PC-9 (cell line): Measurements from ENCODE around the gene SLC36A4. TPM values are rescaled to one million over a fixed set of nuclear protein-coding genes. Genes with fewer than 3 reads are reported as not detected.

Source experiments
- BruUV-seq: library from RNA; stranded (reverse); fragments of 400-500 nt; replicated peaks from 2 replicates; lab custom pipeline; 2021; lab: Mats Ljungman, UMichigan
- CTCF ChIA-PET: fragments of 300-600 bp; sonication (Branson Sonifier 250); formaldehyde crosslinking; loops from one replicate; lab custom pipeline; 2022; ENCODE audit warnings: antibody characterized with exemption; lab: Charles Lee
- POLR2A ChIA-PET: fragments of 300-600 bp; sonication (Branson Sonifier 250); formaldehyde crosslinking; loops from one replicate; lab custom pipeline; 2022; ENCODE audit warnings: antibody characterized with exemption; ENCODE audit not compliant: unreplicated experiment; lab: Charles Lee
- DNase-seq, 2 experiments: peaks; one replicate each; pipeline versions ENCODE4 v3.0.0 to v3.0.0-alpha.2; 2015 to 2022; ENCODE audit warnings: mixed read lengths in 1 of 2
- H2AFZ ChIP-seq: fragments of 200-600 bp; sonication (generic); 2 replicates; pipeline ENCODE4 v1.8.1; 2017; ENCODE audit warnings: antibody characterized with exemption
- H3F3A ChIP-seq: fragments of 200-600 bp; sonication (generic); 2 replicates; pipeline ENCODE4 v1.8.1; 2017; ENCODE audit warnings: antibody characterized with exemption, mild to moderate bottlenecking, low read depth; ENCODE audit not compliant: insufficient read depth
- H3K27ac ChIP-seq: fragments of 200-600 bp; sonication (generic); 2 replicates; pipeline ENCODE4 v1.6.1; 2016; ENCODE audit warnings: mixed run types
- H3K27me3 ChIP-seq: fragments of 200-600 bp; sonication (generic); 2 replicates; pipeline ENCODE4 v1.6.1; 2016; ENCODE audit warnings: low read depth, mixed run types; ENCODE audit not compliant: insufficient read depth
- H3K36me3 ChIP-seq: fragments of 200-600 bp; sonication (generic); 2 replicates; pipeline ENCODE4 v1.6.1; 2016; ENCODE audit warnings: low read depth, mixed run types
- H3K4me1 ChIP-seq: fragments of 200-600 bp; sonication (generic); replicated peaks from 2 replicates; pipeline ENCODE4 v1.6.1; 2016; ENCODE audit warnings: mixed run types; ENCODE audit not compliant: insufficient read depth
- H3K4me2 ChIP-seq: fragments of 200-600 bp; sonication (generic); 2 replicates; pipeline ENCODE4 v1.6.1; 2017; ENCODE audit warnings: mixed run types
- H3K4me3 ChIP-seq: fragments of 200-600 bp; sonication (generic); 2 replicates; pipeline ENCODE4 v1.6.1; 2016; ENCODE audit warnings: mixed run types
- H3K79me2 ChIP-seq: fragments of 200-600 bp; sonication (generic); 2 replicates; pipeline ENCODE4 v1.6.1; 2017; ENCODE audit warnings: low read depth, mixed run types
- H3K9me2 ChIP-seq: fragments of 200-600 bp; sonication (generic); 2 replicates; pipeline ENCODE4 v1.8.1; 2017; ENCODE audit warnings: mild to moderate bottlenecking; ENCODE audit not compliant: insufficient read depth
- H3K9me3 ChIP-seq: fragments of 200-600 bp; sonication (generic); 2 replicates; pipeline ENCODE4 v1.8.1; 2016; ENCODE audit warnings: low read depth; ENCODE audit not compliant: insufficient read depth
- H4K20me1 ChIP-seq: fragments of 200-600 bp; sonication (generic); 2 replicates; pipeline ENCODE4 v1.8.1; 2017; ENCODE audit not compliant: insufficient read depth
- EZH2 ChIP-seq: fragments of 200-600 bp; sonication (generic); IDR thresholded peaks from 2 replicates; pipeline ENCODE4 v1.8.0; 2017; ENCODE audit warnings: antibody characterized with exemption, low read depth
- intact Hi-C: fragments of 100-400 bp; cut with micrococcal nuclease; formaldehyde crosslinking; loops from one replicate; pipeline ENCODE4 v1.10.0; 2022; ENCODE audit not compliant: unreplicated experiment
- total RNA-seq: library from RNA; stranded (reverse); gene quantifications from 2 replicates; pipeline ENCODE4 v1.2.3, GENCODE V29; 2021
- TF ChIP-seq, protein P1 (sequence below): fragments of 200-600 bp; sonication (generic); conservative IDR thresholded peaks from 2 replicates; pipeline ENCODE4 v1.6.1; 2017; ENCODE audit warnings: mixed run types, antibody characterized with exemption, mild to moderate bottlenecking, moderate library complexity

Gene SLC36A4
- total RNA-seq, 1 experiment from 2014 or later: 17.7 TPM

GRCh38 chr11:93169950-93170561 is 27.7 kb downstream of the SLC36A4 start:
- H3K27me3 ChIP-seq: no peaks in the 10 kb centered on the region
- H3K79me2 ChIP-seq: no peaks in the 10 kb centered on the region
- CTCF ChIA-PET: interaction anchor here (0.6 kb wide), 1 partner anchor 321 kb away, joined by 3 read pairs; no protein-coding TSS in a partner anchor
- intact Hi-C loops: loop anchor here (2.0 kb wide), 1 partner anchor 227 kb away; no protein-coding TSS in a partner anchor
- no peak overlapping the region for H3K27ac ChIP-seq
- H2AFZ ChIP-seq: no peak overlapping the region
- no peaks in the 10 kb centered on the region for H3K9me3 ChIP-seq
- no peaks in the 10 kb centered on the region for H3K4me1 ChIP-seq
- POLR2A ChIA-PET: no interaction called here
- TF ChIP-seq EZH2: no peak
- TF ChIP-seq, protein P1, sequence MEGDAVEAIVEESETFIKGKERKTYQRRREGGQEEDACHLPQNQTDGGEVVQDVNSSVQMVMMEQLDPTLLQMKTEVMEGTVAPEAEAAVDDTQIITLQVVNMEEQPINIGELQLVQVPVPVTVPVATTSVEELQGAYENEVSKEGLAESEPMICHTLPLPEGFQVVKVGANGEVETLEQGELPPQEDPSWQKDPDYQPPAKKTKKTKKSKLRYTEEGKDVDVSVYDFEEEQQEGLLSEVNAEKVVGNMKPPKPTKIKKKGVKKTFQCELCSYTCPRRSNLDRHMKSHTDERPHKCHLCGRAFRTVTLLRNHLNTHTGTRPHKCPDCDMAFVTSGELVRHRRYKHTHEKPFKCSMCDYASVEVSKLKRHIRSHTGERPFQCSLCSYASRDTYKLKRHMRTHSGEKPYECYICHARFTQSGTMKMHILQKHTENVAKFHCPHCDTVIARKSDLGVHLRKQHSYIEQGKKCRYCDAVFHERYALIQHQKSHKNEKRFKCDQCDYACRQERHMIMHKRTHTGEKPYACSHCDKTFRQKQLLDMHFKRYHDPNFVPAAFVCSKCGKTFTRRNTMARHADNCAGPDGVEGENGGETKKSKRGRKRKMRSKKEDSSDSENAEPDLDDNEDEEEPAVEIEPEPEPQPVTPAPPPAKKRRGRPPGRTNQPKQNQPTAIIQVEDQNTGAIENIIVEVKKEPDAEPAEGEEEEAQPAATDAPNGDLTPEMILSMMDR: peak; percentile 72
- H3K36me3 ChIP-seq: peaks cover 5% of the 10 kb centered on the region; the same call in 1 of the 2 replicates
- no peak overlapping the region for H3K4me3 ChIP-seq
- BruUV-seq: no TSS peak
- no peaks in the 10 kb centered on the region for H3K9me2 ChIP-seq
- DNase-seq: no peak
- no peak overlapping the region for H3K4me2 ChIP-seq
- no peaks in the 10 kb centered on the region; the same call in 1 of the 2 replicates for H3F3A ChIP-seq
- H4K20me1 ChIP-seq: no peaks in the 10 kb centered on the region

DNA sequence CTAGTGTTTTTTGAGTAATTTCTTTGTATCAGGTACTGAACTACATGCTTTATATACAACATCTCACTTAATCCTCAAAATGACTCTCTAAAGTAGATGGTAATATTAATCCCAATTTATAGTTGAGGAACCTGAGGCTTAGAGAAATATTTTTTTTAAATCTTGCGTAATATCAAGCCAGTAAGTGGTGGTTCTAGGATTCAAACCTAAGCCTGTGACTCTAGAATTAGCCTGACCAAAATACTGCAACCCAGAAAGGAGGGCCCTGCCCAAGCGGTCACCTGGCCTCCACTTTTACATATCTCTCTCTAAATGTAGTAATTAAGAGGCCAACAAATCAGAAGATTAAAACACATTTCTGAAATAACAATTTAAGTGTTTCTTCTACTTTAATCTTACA is 28.6 kb downstream of the SLC36A4 start:
- no peaks in the 10 kb centered on the region; the same call in 1 of the 2 replicates for H3F3A ChIP-seq
- H3K4me3 ChIP-seq: no peak overlapping the region
- H3K27ac ChIP-seq: no peak overlapping the region
- no TSS peak for BruUV-seq
- POLR2A ChIA-PET: no interaction called here
- H3K27me3 ChIP-seq: no peaks in the 10 kb centered on the region
- CTCF ChIA-PET: no interaction called here
- no peak for DNase-seq
- H3K9me3 ChIP-seq: no peaks in the 10 kb centered on the region
- no peaks in the 10 kb centered on the region for H3K9me2 ChIP-seq
- intact Hi-C loops: no loop called here
- H2AFZ ChIP-seq: no peak overlapping the region
- no peaks in the 10 kb centered on the region for H4K20me1 ChIP-seq
- peaks cover 7% of the 10 kb centered on the region; the same call in 1 of the 2 replicates for H3K36me3 ChIP-seq
- H3K79me2 ChIP-seq: no peaks in the 10 kb centered on the region
- no peak for TF ChIP-seq EZH2
- TF ChIP-seq, protein P1: no peak
- no peaks in the 10 kb centered on the region for H3K4me1 ChIP-seq
- no peak overlapping the region for H3K4me2 ChIP-seq

DNA sequence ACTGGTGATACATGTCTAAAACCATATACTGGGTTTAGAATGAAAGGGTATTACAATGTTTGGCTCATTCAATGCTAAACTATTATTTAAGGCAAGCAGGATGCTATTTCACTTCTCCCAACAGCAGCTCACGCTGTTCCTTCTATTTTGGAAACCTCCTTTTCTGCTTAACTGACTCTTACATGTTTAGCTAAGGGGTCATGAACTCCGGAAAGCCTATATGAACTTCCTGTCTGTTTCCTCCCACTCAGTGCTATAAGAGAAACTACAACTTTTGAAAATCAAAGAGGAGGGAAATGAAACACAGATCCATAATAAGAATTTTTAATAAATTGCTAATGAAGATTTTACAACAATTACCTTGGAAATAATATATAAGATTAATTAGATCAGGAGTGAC is 30.9 kb downstream of the SLC36A4 start:
- Histone ChIP-seq H3K27ac (no peak overlapping the region), H3K9me3 (no peaks in the 10 kb centered on the region), H2AFZ (no peak overlapping the region), H3K27me3 (no peaks in the 10 kb centered on the region), H4K20me1 (no peaks in the 10 kb centered on the region), H3F3A (no peaks in the 10 kb centered on the region; the same call in 1 of the 2 replicates), H3K4me2 (no peak overlapping the region), H3K36me3 (peaks cover 7% of the 10 kb centered on the region; the same call in 1 of the 2 replicates), H3K4me3 (no peak overlapping the region), H3K9me2 (no peaks in the 10 kb centered on the region), H3K4me1 (no peaks in the 10 kb centered on the region), H3K79me2 (no peaks in the 10 kb centered on the region)
- DNase-seq: no peak
- ChIA-PET CTCF (no interaction called here), POLR2A (no interaction called here)
- no TSS peak for BruUV-seq
- intact Hi-C loops: no loop called here
- TF ChIP-seq, protein P1: no peak
- no peak for TF ChIP-seq EZH2
